Activated CD8-positive, alpha-beta memory T cell treated with anti-CD3 and anti-CD28 coated beads, Interleukin-2, amount 50 U/mL, for 1 hour (primary cell): Measurements from ENCODE around the gene SMIM41.

ENCODE experiments used
- DNase-seq: peaks from one replicate; pipeline ENCODE4 v3.0.0-alpha.2; 2020; ENCODE audit errors: extremely low read depth

The SMIM41 gene

DNA sequence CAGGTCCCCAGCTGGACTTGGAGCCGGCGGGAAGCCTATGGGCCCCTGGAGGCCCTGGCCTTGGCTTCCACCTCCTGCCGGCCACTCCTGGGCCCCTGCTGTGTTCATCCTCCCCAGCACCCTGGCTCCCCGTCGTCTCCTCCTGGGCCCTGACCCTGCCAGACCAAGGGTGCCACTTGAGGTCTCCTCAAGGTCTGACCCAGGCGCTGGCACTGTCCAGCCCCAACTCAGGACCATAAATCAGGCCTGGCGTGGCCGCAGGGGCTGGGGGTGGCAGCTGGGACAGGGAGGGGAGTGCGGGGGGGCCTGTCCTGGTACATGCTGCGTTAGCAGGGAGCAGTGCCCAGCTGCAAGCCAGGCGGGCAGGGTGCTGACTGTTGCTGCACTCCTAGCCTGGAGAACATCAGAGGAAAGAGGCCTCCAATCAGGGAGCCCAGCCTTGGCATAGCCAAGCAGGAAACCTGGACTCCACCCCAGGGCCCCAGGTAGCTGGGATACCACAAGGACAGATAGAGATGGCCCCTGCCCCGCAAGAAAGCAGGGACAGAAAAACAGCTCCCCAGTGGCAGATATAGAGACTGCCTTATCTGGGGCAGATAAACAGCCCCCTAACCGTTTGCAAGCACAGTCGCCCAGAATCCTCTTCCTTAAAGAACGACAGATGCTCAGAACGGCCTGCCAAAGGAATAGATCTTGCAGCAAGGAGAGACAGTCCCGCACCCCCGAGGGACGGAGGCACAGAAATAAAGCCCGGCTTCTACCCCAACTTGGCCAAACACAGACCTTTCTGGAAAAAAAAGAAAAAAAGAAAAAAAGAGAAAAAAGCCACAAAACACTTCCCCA is 16.2 kb upstream of the SMIM41 start:
- no peak for DNase-seq

DNA sequence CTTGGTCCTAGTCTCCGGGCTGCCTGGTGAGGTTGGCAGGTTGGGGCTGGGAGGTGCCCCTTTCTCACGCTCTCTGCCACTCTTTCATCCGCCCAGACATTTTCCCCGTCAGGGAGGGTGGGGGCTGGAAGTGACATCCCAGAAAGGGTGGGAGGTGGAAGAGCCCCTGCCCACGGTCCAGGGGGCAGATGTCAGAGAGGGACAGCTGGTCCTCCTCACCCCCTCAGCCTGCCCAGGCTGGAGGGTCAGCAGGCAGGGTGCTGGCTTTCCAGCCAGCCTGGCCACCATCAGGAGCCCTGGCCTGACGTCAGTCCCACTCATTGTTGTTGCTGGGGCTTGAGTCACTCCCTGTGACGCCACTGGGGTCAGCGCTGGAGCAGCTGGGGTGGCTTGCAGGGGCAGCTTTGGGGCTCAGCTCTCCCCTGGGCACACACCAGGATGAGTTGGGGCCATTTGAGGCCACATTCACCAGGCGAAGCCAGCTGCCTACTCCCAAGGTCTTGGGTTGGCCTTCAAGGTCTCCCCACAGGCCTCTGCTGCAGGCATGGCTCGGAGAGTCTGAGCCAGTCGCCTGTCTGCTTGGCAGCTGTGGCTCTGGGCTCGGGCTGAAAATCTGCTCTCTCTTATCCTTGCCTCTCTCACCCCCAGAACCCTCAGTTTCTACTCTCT is 15.4 kb upstream of the SMIM41 start:
- DNase-seq, result no peak

DNA sequence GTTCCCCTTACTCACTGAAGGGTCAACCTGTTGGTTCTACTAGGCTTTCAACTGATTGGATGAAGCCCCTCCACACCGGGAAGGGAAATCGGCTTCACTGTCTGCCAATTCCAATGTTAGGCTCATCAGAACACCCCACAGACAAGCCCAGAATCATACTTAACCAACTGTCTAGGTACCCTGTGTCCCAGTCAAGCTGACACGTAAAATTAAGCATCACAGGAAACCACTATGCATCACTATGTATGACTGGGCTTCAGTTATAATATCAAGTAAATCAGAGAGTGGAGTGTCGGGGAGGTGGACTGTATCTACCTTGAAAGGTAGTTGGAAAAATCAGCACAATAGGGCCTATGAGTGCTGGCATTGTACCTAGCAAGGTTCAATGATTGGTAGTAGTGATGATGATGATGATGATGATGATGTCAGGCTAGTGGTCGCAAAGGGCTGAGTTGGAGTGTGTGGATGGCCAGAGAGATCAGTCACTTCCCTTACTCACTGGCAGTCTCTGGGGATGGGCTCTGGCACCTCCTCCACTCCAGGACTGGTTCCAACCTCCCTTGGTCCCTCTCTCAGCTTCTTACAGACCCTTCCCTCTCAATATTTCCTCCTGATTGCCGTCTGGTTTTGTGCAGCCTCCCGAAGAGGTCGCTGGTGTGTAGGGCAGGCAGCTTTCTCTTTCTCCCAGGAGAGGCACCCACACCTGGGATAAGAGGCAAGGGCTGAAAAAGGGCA is 13.0 kb upstream of the SMIM41 start:
- DNase-seq, result no peak

- DNase-seq, result no peak
Observed at GRCh38 chr12:52067081-52067374, 12.5 kb upstream of the SMIM41 start.

DNA sequence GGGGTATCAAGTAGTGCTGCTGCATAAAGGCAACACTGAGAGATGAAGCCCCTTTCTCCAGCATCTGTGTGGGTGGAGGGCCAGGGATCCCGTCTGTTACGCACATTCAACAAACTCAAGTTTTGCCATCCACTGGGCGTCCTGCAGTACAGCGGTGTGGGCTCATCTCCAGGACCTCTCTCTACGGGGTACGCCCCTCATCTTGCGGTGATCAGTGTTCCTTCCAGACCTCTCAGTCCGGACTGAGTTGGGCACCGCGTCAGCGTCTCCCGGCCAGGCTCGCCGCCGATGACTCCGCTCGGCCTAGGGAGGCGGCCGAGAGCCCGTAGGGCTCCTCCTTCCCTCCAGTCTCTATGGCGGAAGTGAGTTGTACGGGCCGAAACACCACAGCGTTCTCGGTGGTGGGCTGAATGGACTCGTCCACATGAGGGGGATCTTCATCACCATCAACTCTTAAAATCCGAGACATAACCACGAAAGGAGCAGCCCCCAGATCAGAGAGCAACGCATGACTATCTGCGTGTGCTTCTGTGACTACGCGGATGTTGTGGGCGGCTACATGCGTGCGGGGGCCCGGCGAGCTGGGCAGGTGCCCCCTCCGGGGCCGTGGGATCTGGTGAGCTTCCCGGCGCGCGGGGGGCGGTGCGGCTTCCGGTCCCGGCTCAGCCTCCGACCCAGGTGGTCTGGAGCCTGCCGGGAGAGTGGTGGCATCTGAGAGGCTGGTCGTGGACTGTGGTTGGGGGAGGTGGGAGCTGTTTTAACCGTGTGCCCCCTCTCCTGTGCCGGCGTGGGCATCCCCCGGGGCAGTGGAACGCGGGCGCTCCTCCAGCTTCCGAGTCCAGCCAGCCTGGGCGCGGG is 9.9 kb upstream of the SMIM41 start, which contains the start of gene ATG101:
TSS of gene ATG101 (plus strand) at position 652 of the 858 bp plus-strand sequence. CDS start 3,673 bp downstream, outside the sequence.
- peak; percentile 51 for DNase-seq

DNA sequence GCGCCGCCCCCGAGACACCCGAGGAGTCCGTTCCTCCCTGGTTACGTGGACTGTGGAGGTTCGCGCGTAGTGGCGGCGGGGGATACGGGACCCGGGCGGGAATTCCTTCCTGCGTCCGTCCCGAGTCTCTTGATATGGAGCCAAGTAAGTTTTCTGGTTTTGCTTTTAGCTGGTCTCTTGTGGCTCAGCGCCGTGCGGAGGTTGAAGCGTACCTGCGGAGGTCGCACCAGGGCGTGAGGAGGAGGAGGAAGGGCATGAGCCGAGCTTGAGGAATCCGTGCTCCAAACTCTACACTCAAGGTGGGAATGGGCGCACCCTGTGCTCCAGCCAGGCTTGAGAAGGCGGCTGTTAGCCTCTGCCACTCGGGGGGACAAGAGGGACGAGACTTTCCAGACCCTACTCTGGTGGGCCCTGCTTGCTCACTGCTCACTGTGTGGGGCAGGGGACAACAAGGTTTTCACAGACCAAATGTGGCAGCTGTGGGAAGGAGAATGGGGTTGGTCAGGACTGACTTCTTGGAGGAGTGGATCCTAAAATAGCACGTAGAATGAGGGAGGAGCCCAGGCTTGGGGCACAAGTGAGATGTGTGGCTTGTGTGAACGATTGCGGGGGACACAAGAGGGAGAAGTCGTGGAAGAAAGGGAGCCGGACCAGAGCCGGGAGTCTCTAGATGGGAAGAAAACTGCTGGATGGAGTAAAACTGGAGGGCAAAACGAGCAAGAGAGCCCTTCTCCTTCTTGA is 9.1 kb upstream of the SMIM41 start:
- no peak for DNase-seq

DNA sequence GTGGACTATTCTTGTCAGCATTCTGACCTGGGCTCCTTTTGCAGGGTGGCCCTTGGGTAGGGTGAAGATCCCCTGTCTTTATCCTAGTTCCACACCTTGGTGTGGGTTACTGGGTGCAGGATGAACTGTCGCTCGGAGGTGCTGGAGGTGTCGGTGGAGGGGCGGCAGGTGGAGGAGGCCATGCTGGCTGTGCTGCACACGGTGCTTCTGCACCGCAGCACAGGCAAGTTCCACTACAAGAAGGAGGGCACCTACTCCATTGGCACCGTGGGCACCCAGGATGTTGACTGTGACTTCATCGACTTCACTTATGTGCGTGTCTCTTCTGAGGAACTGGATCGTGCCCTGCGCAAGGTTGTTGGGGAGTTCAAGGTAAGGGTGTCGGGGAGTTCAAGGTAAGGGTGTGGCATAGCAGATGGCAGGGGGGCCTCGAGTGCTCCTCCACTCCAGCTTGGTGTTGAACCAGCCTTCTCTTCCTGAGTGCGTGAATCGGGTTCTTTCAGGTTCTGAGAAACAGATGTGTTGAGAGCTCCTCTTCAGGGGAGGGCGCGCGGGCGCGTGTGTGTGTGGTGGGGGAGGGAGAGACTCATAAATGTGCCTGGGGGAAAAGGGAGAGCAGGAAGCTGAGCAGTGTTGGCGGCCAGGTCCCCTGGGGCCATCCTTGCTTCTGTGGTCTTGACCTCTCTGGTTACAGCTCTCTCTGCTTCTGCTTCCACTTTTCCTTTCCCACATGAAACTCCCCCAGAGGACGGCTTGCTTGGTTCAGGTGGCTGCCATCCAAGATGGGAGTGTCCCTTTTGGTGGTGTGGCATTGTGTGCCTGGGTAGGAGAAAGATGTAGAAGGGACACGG is 5.7 kb upstream of the SMIM41 start:
- no peak for DNase-seq

DNA sequence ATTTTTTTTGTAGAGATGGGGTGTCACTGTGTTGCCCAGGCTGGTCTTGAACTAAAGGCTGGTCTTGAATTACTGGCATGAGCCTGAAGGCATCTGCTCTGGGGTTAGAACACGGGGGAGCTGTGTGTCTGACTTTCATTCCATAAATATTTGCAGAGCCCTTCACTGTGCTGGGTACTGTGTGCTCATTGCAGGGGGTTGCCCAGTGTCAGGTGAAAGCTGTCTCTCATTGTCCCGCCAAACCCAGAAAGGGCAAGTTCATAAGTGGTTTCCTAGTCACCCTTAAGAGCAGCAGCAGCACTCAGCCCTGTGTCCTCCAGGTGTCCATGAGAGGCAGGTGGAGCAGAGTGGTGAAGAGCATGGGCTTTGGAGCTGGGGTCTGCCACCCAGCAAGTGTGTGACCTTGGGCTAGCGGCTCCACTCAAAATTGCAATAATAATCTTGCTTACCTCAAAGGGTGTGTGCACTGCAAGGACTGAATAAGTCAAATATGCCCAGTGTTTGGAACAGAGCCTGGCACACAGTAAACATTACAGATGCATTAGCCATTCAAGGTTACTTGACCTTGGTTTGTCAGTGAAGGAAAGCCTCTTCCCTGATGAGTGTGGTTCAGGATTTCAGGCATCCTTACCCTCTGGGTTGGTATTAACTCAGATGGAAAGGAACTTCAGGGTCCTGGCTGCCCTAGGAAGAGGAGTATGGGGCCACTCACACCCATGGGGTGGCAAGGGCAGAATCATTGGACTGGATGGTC is 4.4 kb upstream of the SMIM41 start:
- no peak for DNase-seq

- no peak for DNase-seq
Observed at GRCh38 chr12:52076811-52077210, 2.7 kb upstream of the SMIM41 start.

DNA sequence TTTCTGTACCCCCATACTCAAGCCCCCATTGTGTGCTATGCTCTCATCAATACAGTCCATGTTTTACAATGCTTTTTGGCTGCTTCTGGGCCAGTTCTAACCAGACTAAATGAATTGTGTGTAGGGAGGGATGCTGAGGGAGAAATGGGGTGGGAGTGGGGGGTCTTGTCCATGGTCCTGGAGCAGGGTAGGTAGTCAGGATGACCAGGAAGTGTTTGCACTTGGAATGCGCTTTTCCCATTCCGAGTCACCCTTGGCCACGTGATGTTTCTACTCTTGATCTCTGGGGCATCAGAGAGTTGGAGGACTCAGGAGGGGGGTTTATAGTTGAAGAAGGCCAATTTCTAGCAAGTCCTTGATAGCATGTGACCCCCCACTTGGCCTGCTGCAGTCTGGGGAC is 1.2 kb upstream of the SMIM41 start:
- no peak for DNase-seq

DNA sequence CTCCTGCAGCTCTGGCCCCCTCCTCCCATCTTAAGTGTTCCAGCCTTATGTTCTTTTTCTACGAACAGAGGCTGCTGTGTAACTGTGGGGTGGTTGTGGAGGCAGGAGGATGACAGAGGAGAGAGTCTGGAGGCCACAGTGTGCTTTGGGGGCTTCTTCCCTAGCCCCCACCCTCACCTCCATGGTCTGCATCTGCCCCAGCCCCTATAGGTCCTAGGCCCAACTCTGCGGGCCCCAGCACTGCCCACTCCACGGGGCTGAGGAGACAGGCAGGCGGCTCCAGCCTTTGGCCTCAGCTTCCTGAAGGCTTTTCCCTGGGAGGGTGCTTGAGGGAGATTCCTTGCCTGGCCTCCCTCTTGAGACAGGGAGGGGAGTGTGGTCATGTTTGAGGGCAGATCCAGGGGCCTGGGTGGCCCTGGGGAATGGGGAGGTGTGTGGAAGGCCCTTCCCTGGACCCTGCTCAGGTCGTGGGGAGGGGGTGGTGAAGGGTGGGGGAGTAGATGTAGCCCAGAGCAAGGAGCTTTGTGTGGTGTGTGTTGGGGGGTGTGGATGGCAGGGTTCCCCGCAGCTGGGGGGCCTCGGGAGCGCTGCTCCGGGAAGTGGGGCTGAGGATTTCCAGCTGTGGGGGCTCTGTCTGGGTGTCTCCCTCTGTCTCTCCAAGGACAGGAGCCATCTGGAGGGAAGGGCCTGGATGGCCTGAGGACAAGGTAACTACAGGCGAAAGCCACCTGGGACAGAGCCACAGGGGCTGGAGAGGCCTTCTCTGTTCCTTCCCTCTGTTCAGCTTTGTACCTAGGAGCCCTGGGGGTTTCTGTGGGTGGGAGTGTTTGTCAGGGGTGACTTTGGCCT is 1.1 kb downstream of the SMIM41 start:
- DNase-seq, result no peak

DNA sequence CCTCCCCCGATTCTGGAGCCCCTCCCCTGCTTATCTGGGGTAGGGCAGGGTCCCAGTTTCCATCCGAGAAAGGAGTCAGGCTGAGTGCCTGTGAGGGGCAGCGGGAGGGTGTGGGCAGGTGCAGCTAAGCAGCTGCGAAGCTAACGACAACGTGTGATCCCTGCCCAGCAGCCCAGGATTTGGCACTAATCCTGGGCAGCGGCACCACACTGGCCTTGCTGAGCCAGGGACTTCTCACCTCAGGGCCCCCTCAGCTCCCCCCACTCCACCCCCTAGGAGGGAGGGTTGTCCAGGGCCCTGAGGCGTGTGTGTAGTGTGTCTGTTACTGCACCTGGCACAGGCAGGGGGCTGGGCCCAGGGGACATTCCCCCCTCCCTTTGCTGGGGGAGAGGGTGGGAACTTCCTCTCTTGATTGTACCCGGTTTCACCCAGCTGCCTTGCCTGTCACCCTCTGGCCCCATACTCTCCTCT is 1.8 kb downstream of the SMIM41 start:
- no peak for DNase-seq

- DNase-seq, result no peak
Observed at GRCh38 chr12:52082026-52082668, 2.6 kb downstream of the SMIM41 start.

DNA sequence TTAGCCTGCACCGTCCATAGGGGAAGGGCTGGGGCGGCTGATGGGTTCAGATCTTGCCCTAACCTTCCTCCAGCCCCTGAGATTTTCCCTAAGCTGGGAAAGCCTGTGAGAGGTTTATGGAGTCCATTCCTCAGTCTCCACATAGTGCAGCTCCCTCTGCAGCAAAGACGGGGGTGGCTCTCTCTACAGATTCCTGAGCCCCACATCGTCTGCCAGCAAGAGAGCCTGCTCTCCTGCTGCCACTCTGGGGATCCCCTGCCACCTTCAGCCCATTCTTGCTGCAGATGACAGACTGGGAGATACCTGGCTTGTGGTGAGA is 3.1 kb downstream of the SMIM41 start:
- DNase-seq, result no peak

GRCh38 chr12:52082988-52083637 is 3.6 kb downstream of the SMIM41 start:
- no peak for DNase-seq

- no peak for DNase-seq
Observed at GRCh38 chr12:52083638-52083996, 4.1 kb downstream of the SMIM41 start.

GRCh38 chr12:52084491-52085231 is 5.2 kb downstream of the SMIM41 start:
- DNase-seq, result no peak
